Ovary (tissue), 3 donors: ENCODE results near the gene CDKAL1.
"Not testable (repeated sequence)": the region's sequence is repeated elsewhere in the genome, so short reads cannot be mapped to it uniquely, and the experiment has no call there.

Source experiments
- CTCF ChIP-seq, 3 donors: fragments of 450-650 bp in 2 of 3; fragments of 200-600 bp in 1 of 3; IDR thresholded peaks; one replicate each; pipeline versions ENCODE4 v1.5.1 to v1.8.0; 2016 to 2022; ENCODE audit warnings: antibody characterized with exemption in 3 of 3, mild to moderate bottlenecking in 1 of 3
- POLR2A ChIP-seq: fragments of 450-650 bp; IDR thresholded peaks from one replicate; pipeline ENCODE4 v1.6.1; 2017; ENCODE audit warnings: antibody characterized with exemption, mild to moderate bottlenecking, moderate library complexity
- donor health status: DM: no; HTN: no; CAD: no.

- not testable (repeated sequence) for TF ChIP-seq CTCF (IDR thresholded peaks at IDR 0.05); POLR2A
These were observed 56.2 kb downstream of the CDKAL1 start for GRCh38 chr6:20590476-20590875.
